Right hindlimb (tissue), 1 donor: ENCODE results near the gene STIM2.
"Not testable (repeated sequence)": the region's sequence is repeated elsewhere in the genome, so short reads cannot be mapped to it uniquely, and the experiment has no call there.

ENCODE experiments used
- DNase-seq: peaks from one replicate; pipeline ENCODE4 v3.0.0-alpha.2; 2018

The STIM2 gene

GRCh38 chr4:26860157-26860921 lies at the start of gene STIM2:
TSS of gene STIM2 (plus strand) at chr4:26860841.
- DNase-seq, result peak; percentile 99

DNA sequence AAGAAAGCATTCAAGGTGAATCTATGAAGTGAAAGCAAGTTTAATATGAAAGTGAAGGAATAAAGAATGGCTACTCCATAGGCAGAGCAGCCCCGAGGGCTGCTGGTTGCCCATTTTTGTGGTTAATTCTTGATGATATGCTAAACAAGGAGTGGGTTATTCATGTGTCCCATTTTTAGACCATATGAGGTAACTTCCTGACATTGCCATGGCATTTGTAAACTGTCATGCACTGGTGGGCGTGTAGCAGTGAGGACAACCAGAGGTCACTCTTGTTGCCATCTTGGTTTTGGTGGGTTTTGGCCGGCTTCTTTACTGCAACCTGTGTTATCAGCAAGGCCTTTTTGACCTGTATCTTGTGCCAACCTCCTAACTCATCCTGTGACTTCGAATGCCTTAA lies 49.1 kb upstream of the STIM2 start:
- DNase-seq, result not testable (repeated sequence)

- no peak for DNase-seq
Observed at GRCh38 chr4:26812049-26812714, 48.5 kb upstream of the STIM2 start.

DNA sequence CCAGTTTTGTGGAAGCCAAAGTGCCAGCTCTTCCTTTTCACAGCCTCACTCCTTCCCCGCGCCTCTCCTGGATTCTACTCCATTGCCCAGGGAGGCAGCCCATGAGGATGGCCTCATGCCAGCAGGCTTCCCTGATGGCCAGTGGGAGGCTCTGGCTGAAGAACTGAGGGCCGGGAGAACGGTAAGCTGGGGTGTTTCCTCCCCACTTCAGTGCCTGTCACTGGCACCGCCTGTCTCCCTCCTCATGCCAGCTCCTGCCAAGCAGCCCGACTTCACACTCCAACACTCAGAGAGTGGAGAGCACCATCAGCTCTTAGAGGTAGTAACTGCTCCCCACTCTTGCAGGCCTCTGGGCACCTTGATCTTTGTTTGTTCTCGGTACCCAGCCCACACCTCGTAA lies 46.9 kb upstream of the STIM2 start:
- no peak for DNase-seq

GRCh38 chr4:26815199-26815598 lies 45.4 kb upstream of the STIM2 start:
- no peak for DNase-seq

GRCh38 chr4:26815706-26816105 lies 44.9 kb upstream of the STIM2 start:
- no peak for DNase-seq

DNA sequence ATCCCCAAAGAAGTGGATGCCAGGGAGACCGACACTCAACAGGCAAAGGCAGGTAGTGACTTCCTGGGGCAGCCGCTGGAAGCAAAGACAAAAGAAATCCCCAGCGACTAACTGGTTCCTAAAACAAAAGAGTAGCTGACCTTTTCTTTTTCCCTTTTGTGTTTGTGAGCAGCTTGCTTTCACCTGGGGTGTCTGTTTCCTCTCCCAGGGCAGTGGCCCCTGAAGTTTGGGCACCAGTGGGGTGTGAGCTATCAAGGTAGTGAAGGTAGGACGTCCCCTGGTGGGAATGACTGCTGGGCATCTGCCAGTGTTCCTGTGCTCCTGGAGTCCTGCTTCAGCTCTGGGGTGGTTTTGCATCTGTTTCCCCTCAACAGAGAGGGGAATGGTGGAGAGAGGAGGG lies 41.6 kb upstream of the STIM2 start:
- DNase-seq, result no peak

DNA sequence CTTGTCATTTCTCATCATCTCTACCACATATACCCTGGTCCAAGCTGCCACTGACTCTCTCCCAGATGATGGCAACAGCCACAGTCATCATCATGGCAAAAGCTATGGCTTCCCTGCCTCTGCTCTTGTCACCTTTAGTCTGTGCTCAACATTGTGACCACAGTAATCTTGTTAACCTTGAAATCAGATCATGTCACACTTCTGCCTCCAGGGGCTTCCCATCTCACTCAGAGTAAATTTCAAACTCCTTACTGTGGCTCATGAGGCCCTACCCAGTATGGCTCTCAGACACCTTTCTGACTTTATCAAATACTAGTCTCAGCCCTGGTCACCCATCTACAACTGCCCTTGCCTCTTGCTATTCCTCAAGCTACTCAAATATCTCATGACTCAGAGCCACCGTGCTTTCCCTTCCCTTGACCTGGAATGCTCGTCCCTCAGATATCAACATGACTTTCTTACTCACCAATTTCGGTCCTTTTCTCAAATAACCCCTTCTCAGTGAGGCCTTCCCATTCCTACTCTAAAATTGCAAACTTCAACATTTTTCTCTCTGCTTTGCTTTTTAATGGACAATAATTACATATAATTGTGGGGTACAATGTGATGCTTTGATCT lies 41.1 kb upstream of the STIM2 start:
- no peak for DNase-seq

DNA sequence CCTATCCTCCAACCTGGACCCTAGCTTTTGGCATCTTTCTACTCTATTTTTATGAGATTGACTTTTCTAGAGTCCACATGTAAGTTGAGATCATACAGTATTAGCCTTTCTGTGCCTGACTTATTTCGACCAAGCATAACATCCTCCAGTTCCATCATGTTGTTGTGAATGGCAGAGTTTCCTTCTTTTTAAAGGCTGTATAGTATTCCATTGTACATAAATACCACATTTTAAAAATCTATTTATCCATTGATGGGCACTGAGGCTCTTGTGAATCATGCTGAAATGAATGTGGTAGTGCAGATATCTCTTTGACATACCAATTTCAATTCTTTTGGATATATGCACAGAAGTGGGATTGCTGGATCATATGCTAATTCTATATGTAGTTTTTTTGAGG lies 40.3 kb upstream of the STIM2 start:
- DNase-seq, result no peak

- no peak for DNase-seq
Observed at GRCh38 chr4:26821031-26821430, 39.6 kb upstream of the STIM2 start.

DNA sequence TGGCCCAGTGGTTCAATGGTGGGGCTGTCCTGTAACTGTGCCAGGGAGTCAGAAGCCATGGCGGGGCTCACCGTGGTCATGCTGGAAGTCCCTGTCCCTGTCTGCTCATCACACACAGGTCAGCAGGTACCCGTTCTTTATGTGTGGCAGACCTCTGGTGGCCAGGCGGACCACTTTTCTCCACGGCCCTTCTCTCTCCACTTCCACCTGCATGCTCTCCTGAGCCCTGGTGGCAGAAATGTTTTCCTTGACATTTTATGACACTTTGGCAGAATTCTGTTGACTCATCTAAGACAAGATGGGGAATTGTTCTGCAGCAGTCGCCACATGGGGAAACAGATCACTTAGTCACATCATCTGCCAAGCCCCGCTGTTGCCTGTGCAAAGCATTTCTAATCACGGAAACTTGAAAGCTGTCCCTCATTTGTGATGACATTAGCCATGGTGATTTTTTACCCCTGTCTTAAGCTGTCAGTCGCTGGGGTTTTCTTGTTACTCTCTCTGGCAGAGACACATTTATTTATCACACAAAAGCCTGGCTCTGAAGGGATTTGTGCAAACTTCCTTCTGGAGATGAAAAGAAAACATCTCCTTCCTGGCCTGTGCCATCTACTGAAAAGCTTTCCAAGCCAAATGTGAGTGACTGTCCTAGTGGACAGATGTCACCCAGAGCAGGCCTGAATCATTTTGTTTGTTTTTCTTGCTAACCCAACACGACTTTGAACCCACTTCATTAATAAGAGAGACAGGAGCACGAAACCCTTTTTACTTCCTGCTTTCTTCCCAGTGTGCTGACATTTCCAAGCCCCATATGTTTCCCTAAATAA lies 38.8 kb upstream of the STIM2 start:
- DNase-seq, result no peak

GRCh38 chr4:26822546-26822945 lies 38.1 kb upstream of the STIM2 start:
- no peak for DNase-seq

- DNase-seq, result not testable (repeated sequence)
Observed at GRCh38 chr4:26822974-26823373, 37.7 kb upstream of the STIM2 start.

GRCh38 chr4:26823583-26823982 lies 37.1 kb upstream of the STIM2 start:
- no peak for DNase-seq

DNA sequence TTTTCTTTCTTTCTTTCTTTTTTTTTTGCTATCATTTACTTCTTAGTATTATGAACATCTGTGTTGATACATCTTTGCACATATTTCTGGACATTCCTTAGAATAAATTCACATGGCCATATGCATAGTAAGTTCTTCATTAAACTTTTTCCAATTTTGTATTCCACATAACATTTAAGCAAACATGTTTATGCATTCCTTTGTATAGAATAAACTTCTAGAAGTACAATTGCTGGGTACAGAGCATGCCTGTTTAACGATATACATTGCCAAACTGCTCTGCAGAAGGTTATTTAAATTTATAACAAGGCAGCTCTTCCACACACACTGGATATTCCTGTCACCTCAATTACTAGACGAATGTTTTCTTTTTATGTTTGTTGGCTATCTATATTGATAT lies 36.0 kb upstream of the STIM2 start:
- DNase-seq, result no peak

DNA sequence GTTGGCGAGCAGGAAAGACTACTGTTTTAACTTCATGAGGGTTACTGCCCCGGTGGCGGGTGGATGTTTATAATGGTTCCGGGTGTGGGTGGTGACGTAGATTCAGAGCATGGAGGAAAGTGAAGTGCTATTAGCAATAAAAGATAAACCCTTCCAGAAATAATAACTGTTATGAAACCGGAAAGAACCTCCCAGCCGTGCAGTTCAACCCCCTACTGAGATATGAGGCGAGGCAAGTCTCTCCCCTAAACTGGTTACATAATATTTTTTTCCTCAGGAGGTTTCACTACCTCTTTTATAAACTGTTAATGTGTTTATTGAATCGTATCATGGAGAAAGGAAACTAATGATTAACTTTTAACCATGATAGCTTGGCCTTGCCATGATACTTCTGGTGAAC lies 33.9 kb upstream of the STIM2 start:
- DNase-seq, result no peak

GRCh38 chr4:26827336-26827735 lies 33.3 kb upstream of the STIM2 start:
- DNase-seq, result not testable (repeated sequence)

DNA sequence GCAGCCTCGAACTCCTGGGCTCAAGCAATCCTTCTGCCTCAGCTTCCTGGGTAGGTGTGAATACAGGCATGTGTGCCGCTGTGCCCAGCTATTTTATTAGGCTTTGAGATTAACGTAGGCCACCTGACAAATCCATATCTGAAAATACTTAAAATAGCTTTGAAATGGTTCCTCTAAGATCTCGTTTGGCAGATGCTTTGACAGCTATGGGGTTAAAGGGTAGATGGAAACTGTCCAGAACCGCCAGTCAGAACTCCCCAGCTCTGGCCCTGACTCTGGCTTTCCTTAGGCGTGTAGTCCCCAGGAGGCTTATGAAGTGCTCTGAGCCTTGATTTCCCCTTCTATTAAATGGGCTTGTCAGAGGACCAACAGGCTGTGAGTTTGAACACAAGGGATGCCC lies 32.8 kb upstream of the STIM2 start:
- no peak for DNase-seq

- no peak for DNase-seq
Observed at GRCh38 chr4:26829018-26829417, 31.6 kb upstream of the STIM2 start.

DNA sequence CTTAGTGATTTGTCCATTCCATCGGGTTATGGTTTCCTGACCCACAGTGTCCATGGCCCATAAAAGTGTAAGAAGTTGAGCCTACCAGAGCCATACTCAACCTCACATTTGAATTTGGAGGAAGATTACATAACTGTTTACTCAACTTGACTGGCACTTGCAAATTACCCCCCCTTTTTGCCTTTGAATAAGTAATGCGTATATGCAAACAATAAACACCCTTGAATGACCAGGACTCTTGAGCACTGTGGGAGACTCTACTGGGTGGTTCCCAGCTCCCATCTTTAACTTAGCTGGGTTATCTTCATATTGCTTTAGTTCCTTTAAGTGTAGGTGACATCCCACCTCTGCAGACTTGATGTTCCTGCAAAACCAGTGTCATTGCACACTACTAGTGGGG lies 30.6 kb upstream of the STIM2 start:
- DNase-seq, result no peak

DNA sequence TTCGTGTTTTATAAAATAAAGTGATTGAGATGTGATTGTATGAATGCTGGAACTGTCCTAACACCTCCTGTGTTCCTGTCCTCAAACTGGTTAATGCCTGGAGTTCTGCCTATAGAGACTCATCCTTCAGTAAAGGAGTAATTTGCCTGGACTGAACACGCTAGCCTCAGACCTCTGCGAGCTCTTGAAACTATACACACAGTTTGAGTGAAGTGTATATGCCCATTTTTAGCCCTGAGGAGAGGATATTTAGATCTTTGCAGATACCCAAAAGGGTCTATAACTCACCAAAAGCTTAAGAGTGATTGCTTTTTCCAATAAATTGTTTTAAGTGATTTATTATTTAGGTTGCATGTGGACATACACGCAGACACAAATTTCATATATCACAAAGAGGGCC lies 29.9 kb upstream of the STIM2 start:
- DNase-seq, result no peak

DNA sequence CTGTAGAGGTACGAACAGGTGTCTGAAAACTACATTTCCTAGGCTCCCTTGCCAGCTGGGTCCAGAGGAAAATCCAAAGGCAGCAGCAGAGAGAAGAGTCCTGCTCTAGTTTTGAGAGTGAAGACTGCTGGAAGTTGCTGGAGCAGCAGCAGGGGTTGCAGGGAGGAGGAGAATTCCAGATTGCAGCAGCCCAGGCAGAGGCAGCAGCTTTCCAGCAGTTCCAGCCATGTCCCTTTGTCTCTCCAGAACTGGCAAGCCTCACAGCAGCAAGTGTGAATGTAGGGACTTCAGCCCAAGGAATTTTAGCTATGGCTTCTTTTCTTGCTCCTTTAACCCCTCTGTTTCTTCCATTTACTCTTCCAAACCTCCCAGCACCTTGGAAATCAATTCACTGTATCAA lies 24.1 kb upstream of the STIM2 start:
- no peak for DNase-seq
